Stimulated activated CD4-positive, alpha-beta T cell treated with anti-CD3 and anti-CD28 coated beads, TNF-alpha, amount 100 ng/mL, for 4 hours (primary cell): ENCODE results near the gene PXDN.
"Not testable (repeated sequence)": the region's sequence is repeated elsewhere in the genome, so short reads cannot be mapped to it uniquely, and the experiment has no call there.

Source experiments
- DNase-seq, 3 experiments: peaks; one replicate each; pipeline ENCODE4 v3.0.0-alpha.2; 2020; ENCODE audit warnings: low read depth in 3 of 3

The PXDN gene

GRCh38 chr2:1631292-1632001 is 112.9 kb downstream of the PXDN start:
- DNase-seq, result no peak

- no peak for DNase-seq
These were observed 115.4 kb downstream of the PXDN start for GRCh38 chr2:1628893-1629292.

DNA sequence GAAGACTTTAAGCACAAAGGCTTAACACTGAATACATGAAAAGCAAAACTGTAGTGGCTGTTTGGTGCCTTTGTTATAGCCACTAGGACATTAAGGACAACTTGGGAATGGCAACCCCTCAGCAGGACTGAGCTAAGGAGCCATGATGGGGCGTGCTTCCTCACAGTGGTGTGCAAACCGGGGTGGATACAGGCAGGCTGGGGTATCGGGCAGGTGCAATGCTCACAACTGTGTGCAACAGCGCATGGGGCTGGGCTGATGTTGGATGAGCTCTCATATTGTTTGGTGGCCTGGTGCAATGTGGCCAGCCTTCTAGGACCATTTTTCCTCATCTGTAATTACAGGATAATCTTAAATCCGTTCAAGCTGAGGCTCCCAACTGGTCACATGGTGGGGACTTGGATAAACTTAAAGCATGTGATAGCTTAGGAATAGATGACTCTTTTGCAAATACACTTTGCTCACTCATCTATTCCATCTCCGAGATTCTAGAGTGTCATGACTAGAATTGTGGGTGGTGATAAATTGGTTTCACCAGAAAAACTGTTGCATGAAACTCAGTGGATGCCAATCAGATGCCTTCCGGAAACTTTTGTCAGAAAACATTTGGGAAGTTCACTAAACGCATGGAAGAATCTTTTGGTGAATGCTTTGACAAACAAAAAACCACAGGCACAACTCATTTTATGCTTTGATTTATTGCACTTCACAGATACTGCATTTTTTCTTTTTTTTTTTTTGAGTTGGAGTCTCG is 116.5 kb downstream of the PXDN start:
- no peak for DNase-seq

DNA sequence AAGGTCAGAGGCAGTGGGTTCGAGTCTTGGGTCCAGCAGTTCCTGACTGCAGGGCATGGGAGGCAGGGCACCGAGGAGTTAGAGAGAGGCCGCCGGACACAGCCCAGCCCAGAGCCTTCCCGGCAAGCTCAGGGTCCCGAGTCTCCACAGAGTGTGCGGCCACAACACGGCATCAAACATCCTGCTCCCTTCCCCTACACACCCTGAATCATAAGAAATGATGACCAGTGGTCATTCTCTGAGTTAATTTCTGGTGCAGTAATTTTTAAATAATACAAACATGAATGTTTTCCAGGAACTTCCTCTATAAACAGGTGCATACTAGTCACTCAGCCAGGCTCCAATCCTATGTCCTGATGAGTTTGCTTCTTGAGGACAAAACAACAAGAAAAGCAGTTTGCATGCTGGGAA is 118.0 kb downstream of the PXDN start:
- DNase-seq, result no peak

DNA sequence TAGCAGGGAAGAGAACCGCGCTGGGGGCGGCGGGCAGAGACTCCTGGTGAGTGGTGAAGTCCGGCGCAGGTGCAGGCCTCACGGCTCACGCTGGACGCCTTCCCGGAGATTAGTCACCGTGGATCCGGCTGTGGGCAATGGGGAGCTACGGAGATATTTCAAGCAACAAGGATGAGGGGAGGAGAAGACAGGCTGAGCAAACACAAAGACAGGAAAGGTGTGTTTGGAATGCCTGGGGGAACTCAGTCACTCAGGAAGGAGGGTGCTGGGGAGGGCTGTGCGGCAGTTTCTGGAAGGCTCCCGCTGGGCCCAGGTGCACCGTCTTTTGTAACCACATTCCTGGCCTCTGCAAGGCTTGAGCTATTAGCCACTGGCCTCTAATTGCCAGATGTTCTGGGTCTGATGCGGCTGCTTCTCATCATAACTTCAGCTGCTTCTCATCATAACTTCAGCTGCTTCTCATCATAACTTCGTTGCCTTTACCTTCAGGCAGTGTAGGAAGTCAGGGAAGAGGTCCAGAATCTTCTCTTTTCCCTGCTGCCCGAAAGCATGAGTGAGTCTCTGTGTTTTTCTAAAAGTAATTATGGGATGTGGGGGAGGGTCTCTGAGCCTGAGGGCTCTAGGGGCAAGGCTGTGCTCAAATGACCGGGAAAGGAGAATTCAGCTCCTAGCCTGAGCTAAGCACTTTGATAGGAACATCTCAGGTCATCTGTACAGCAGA is 118.9 kb downstream of the PXDN start:
- DNase-seq, result no peak

DNA sequence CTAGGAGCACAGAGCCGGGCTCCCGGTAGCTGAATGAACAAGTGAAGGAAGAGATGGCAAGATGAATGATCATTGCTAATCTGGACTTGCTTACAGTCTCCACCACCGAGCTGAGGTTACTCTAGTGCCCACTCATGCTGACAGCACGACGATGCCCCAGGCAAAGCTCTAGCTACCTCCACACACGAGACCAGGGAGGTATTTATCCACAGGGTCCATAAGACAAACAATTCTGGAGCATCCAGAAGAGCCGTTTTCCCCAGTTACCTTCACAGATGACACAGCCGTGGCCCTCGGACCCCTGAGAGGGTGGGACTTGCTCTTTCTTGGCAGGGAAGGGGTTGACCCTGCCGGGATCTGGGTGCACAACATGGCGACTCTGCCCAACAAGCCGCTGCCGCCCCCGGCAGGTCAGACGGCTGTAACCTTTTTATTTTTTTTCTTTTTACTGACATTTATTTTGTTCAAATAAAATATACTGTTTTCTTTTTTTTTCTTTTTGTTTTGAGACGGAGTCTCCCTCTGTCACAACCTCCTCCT is 120.3 kb downstream of the PXDN start:
- DNase-seq, result no peak

GRCh38 chr2:1622521-1623200 is 121.7 kb downstream of the PXDN start:
- DNase-seq, result no peak

DNA sequence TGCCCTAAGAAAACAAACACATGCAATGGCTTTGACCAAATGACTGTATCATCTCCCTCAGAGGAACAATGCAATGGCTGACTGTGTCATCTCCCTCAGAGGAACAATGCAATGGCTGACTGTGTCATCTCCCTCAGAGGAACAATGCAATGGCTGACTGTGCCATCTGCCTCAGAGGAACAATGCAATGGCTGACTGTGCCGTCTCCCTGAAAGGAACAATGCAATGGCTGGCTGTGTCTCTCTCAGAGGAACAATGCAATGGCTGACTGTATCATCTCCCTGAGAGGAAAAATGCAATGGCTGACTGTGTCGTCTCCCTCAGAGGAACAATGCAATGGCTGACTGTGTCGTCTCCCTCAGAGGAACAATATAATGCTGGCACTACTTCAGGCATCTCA is 122.3 kb downstream of the PXDN start:
- not testable (repeated sequence) for DNase-seq

GRCh38 chr2:1621501-1621900 is 122.8 kb downstream of the PXDN start:
- DNase-seq, result no peak

- no peak for DNase-seq
These were observed 123.3 kb downstream of the PXDN start for GRCh38 chr2:1621041-1621440.

- no peak for DNase-seq
These were observed 124.2 kb downstream of the PXDN start for GRCh38 chr2:1620081-1620480.

DNA sequence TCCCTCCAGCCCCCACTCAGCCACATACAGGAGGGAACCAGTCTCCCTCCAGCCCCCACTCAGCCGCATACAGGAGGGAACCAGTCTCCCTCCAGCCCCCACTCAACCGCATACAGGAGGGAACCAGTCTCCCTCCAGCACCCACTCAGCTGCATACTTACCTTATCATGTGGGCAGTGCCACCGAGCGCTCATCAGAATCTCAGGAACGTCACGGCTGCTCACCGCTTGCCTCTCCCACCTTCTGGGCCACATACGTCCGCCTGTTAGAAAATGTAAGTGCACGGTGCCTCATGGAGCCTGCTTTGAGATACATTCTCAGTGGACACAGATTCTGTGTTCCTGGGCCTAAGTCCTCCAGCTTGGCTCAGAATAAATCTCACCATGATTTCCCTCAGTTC is 124.8 kb downstream of the PXDN start:
- DNase-seq, result no peak

GRCh38 chr2:1618974-1619373 is 125.3 kb downstream of the PXDN start:
- DNase-seq, result no peak

GRCh38 chr2:1618191-1618961 is 125.9 kb downstream of the PXDN start:
- no peak for DNase-seq

DNA sequence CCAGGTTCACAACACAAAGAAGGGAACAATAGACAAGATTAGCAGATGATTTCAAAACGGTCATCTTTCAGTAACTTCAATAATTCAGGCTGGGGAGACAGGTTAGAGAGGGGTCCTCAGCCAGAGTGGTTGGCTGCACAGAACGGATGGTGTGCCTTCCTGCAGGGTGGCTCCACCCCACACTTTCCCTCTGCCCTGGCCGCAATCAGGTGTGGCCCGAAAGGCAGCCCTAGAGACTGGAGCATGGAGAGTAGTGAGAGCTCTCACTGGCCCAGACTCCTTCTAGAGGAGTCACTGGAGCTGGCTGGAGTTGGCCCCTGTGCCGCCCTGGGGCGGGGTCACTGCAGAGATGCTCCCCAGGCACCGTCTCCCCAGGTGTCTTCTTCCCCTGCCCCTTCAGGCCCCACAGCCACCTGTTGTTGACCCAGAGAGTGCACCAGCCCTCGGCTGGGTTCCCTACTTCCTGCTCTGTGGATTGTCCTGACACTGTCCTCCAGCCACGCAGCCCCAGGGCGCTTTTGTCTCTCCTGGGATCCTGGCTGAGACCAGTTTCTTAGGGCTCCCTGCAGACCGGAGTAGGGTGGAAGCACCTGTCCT is 126.8 kb downstream of the PXDN start:
- DNase-seq, result no peak

GRCh38 chr2:1614564-1614963 is 129.8 kb downstream of the PXDN start:
- DNase-seq, result no peak

DNA sequence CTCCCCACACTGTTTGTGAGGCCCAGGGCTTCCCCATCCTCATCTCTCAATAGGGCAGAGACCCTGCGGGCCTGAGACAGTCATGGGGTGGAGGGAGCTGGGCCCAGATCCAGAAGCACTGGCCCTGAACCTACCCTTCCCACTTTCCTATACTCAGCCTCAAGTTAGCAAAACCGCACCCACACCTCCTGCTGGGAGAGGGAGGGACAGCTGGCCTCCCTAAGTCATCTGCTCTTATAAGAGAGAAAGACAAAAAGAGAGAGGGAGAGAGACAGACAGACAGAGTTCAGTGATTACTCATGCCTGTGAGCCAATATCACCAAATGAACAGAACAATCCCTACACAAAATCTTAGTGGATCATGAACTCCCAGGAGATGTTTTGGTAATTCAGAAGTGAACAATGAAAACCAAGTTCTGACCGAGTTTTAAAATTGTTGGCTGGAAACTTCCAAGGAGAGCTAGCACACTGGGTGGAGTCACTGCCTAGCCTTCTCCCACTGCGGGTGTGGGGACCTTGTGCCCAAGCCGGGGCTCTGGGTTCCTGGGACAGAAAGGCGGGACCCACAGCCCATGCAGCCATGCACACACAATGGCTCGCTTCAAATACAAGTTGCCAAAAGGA is 130.5 kb downstream of the PXDN start:
- DNase-seq, result no peak

DNA sequence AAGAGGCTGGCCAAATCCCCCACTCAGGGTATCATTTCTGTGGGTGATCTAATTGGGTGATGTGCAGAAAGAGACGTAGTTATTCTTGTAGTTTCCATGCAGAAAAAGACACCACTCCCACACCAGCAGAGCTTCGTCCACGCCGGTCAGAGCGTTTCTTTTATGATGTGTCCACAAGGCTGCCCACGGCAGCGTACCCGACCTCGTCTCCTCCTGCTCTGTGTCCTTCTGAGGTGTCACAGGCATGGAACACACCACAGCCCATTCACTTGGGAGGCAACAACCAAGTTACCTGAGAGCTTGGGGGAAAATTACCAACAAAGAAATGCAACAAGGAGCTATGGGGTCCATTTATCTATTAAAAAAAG is 131.3 kb downstream of the PXDN start:
- DNase-seq, result no peak

DNA sequence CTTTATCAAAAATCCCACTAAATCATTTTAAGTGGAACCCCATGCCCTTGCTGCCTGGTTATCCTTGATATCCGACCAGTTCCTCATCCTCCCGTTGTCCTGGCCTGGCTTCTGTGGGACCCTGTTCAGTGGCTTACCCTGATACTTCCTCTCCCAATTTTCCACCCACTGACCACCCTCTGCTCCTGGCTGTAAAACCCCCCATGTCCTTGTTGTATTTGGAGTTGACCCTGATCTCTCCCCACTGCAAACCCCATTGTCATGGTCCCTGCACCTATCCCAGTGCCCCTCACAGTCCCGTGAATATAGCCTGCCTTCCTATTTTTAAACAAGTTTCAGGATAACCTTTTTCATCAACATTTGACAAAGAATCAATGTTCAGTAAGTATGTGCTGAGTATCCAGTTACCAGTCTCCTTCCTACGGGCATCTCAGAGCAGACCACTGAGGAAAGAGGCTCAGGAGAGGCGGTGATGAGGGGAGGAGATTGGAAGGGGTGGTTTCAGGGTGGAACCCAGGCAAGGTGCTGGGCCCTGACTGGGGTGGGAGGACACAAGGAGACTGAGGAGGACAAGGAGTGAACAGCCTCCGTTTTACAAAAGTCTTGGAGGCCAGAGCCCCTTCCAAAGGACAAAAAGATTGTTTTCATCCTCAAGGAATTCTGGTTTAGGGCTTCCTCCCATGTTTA is 131.8 kb downstream of the PXDN start:
- DNase-seq, result no peak

GRCh38 chr2:1611886-1612285 is 132.4 kb downstream of the PXDN start:
- DNase-seq, result no peak
